CD14-positive monocyte (primary cell): ENCODE results near the gene CTNND1. TPM values are rescaled to one million over a fixed set of nuclear protein-coding genes. Genes with fewer than 3 reads are reported as not detected.

Experiments used
- DNase-seq, 3 donors: peaks; one replicate each; pipeline ENCODE4 v3.0.0-alpha.2; 2011 to 2022
- H2AFZ ChIP-seq: 2 replicates; pipeline ENCODE4 v1.6.0; 2012; ENCODE audit warnings: mild to moderate bottlenecking, low read depth, low read length, inconsistent platforms; ENCODE audit not compliant: insufficient read depth, poor library complexity, severe bottlenecking
- H3K27ac ChIP-seq, 2 donors: 1 replicate in 1 of 2; 2 replicates in 1 of 2; pipeline ENCODE4 v1.5.1; 2012 to 2013; ENCODE audit warnings: low read length in 2 of 2, control low read depth in 1 of 2, inconsistent platforms in 1 of 2, low read depth in 1 of 2, mild to moderate bottlenecking in 1 of 2
- H3K27me3 ChIP-seq, 2 donors: one replicate each; pipeline versions ENCODE4 v1.6.0 to v1.6.1; 2011 to 2013; ENCODE audit warnings: low read length in 2 of 2; ENCODE audit not compliant: control insufficient read depth in 2 of 2, insufficient read depth in 2 of 2
- H3K36me3 ChIP-seq, 2 donors: replicated peaks in 1 of 2; 1 replicate in 1 of 2; 2 replicates in 1 of 2; pipeline versions ENCODE4 v1.5.1 to v1.6.1; 2012 to 2013; ENCODE audit warnings: low read length in 2 of 2, control low read depth in 1 of 2, inconsistent platforms in 1 of 2, mild to moderate bottlenecking in 1 of 2; ENCODE audit not compliant: insufficient read depth in 2 of 2, control insufficient read depth in 1 of 2
- H3K4me1 ChIP-seq, 2 donors: 1 replicate in 1 of 2; 2 replicates in 1 of 2; pipeline versions ENCODE4 v1.5.1 to v1.6.1; 2012 to 2013; ENCODE audit warnings: low read length in 2 of 2, control low read depth in 1 of 2, inconsistent platforms in 1 of 2, mild to moderate bottlenecking in 1 of 2, moderate library complexity in 1 of 2; ENCODE audit not compliant: insufficient read depth in 2 of 2, control insufficient read depth in 1 of 2
- H3K4me2 ChIP-seq: replicated peaks from 2 replicates; pipeline ENCODE3; 2012; ENCODE audit warnings: low read length, moderate library complexity, mild to moderate bottlenecking; ENCODE audit not compliant: poor library complexity, severe bottlenecking; ENCODE audit errors: extremely low read depth
- H3K4me3 ChIP-seq, 3 experiments: fragments of 200-600 bp in 1 of 3; sonication (generic) in 1 of 3; replicated peaks in 1 of 3; 1 replicate in 2 of 3; 2 replicates in 1 of 3; pipeline ENCODE4 v1.5.1; 2011 to 2013; ENCODE audit warnings: low read length in 3 of 3, mild to moderate bottlenecking in 3 of 3, control low read depth in 2 of 3, low read depth in 2 of 3, inconsistent platforms in 1 of 3, moderate library complexity in 1 of 3
- H3K79me2 ChIP-seq: 2 replicates; pipeline ENCODE4 v1.6.0; 2012; ENCODE audit warnings: mild to moderate bottlenecking, control low read depth, inconsistent platforms, low read length, moderate library complexity; ENCODE audit not compliant: insufficient read depth
- H3K9ac ChIP-seq: 2 replicates; pipeline ENCODE4 v1.6.0; 2017; ENCODE audit warnings: low read length, mild to moderate bottlenecking; ENCODE audit not compliant: insufficient read depth, poor library complexity, severe bottlenecking
- H3K9me3 ChIP-seq, 2 donors: replicated peaks in 1 of 2; 1 replicate in 1 of 2; 2 replicates in 1 of 2; pipeline versions ENCODE4 v1.5.1 to v1.6.1; 2012 to 2013; ENCODE audit warnings: low read length in 2 of 2, control low read depth in 1 of 2; ENCODE audit not compliant: control insufficient read depth in 1 of 2, insufficient read depth in 1 of 2
- H4K20me1 ChIP-seq: 2 replicates; pipeline ENCODE4 v1.6.0; 2012; ENCODE audit warnings: mild to moderate bottlenecking, low read length, control low read depth, moderate library complexity; ENCODE audit not compliant: insufficient read depth
- H3K27ac Mint-ChIP-seq, 7 donors: one replicate each; pipeline ENCODE4 v1.8.0; 2020; ENCODE audit warnings: mild to moderate bottlenecking in 7 of 7, mixed read lengths in 7 of 7, moderate library complexity in 6 of 7, inconsistent platforms in 2 of 7
- H3K27me3 Mint-ChIP-seq, 3 donors: one replicate each; pipeline ENCODE4 v1.8.0; 2021 to 2022; ENCODE audit warnings: low read depth in 3 of 3, mild to moderate bottlenecking in 3 of 3, mixed read lengths in 3 of 3, moderate library complexity in 3 of 3, inconsistent platforms in 1 of 3
- H3K36me3 Mint-ChIP-seq, 2 donors: one replicate each; pipeline ENCODE4 v1.8.0; 2020; ENCODE audit warnings: mixed read lengths in 2 of 2, inconsistent platforms in 1 of 2, mild to moderate bottlenecking in 1 of 2
- H3K4me1 Mint-ChIP-seq: one replicate; pipeline ENCODE4 v1.8.0; 2020; ENCODE audit warnings: mild to moderate bottlenecking, mixed read lengths
- H3K4me3 Mint-ChIP-seq, 2 donors: one replicate each; pipeline ENCODE4 v1.8.0; 2020; ENCODE audit warnings: mild to moderate bottlenecking in 2 of 2, mixed read lengths in 2 of 2, moderate library complexity in 1 of 2
- H3K9me3 Mint-ChIP-seq, 7 donors: one replicate each; pipeline ENCODE4 v1.8.0; 2020 to 2022; ENCODE audit warnings: mixed read lengths in 7 of 7, mild to moderate bottlenecking in 6 of 7, moderate library complexity in 6 of 7, inconsistent platforms in 2 of 7
- CTCF ChIP-seq: fragments of 200-600 bp; IDR thresholded peaks from one replicate; pipeline ENCODE4 v1.8.0; 2022; ENCODE audit warnings: antibody characterized with exemption, mild to moderate bottlenecking
- WGBS: methylation state at CpG from one replicate; pipeline ENCODE4 v1.1.5; 2013; ENCODE audit warnings: missing lambda C conversion rate; ENCODE audit not compliant: insufficient coverage; 5-methylcytosine and 5-hydroxymethylcytosine counted together
- intact Hi-C, 2 donors: fragments of 100-400 bp; cut with micrococcal nuclease; formaldehyde crosslinking; loops; one replicate each; pipeline versions ENCODE4 v1.15.0 to v1.15.1; 2023
- polyA plus RNA-seq, 3 donors: library from polyadenylated mRNA; depleted of rRNA in 1 of 3; unstranded in 2 of 3; stranded (reverse) in 1 of 3; fragments of 300-500 nt in 2 of 3; fragments of >200 nt in 1 of 3; fragmentation: Illumina TruSeq in 2 of 3; gene quantifications; 1 replicate in 2 of 3; 2 replicates in 1 of 3; pipeline ENCODE4 v1.2.3, GENCODE V29; 2012 to 2021

The CTNND1 gene
- polyA plus RNA-seq, 3 donors: 10.8 to 36.0 (median 13.7) TPM

- no peaks in the 10 kb centered on the region for H3K9me3 Mint-ChIP-seq
- no CpG with 5 or more reads among the region's 3 CpGs for WGBS
- H3K79me2 ChIP-seq: peaks cover 5% of the 10 kb centered on the region
- H3K27me3 Mint-ChIP-seq: peaks cover 0 to 1% (median 0%) of the 10 kb centered on the region in 3 donors
- H3K4me3 Mint-ChIP-seq: no peak overlapping the region
- DNase-seq: no peak
- peaks cover 52 to 60% of the 10 kb centered on the region in 2 donors for H3K36me3 ChIP-seq
- H3K36me3 Mint-ChIP-seq: peaks cover 62 to 74% of the 10 kb centered on the region in 2 donors
- H3K4me1 Mint-ChIP-seq: peaks cover 31% of the 10 kb centered on the region
- no peak overlapping the region for H3K27ac Mint-ChIP-seq
- no peak overlapping the region for H3K27ac ChIP-seq
- H4K20me1 ChIP-seq: peaks cover 11% of the 10 kb centered on the region
- H2AFZ ChIP-seq: no peak overlapping the region
- peaks cover 37% of the 10 kb centered on the region in 2 donors for H3K4me1 ChIP-seq
- intact Hi-C loops: loop anchor here (5.0 kb wide), 2 partner anchors 60 to 235 kb away; partner anchors contain the start of genes UBE2L6 (in 2 of the 2) and SELENOH (in 1 of the 2)
- no peak overlapping the region for H3K4me3 ChIP-seq
- H3K4me2 ChIP-seq: no peak overlapping the region
- H3K27me3 ChIP-seq: no peaks in the 10 kb centered on the region
- no peak for TF ChIP-seq CTCF
- no peak overlapping the region for H3K9ac ChIP-seq
- H3K9me3 ChIP-seq: no peaks in the 10 kb centered on the region
Observed at GRCh38 chr11:57802411-57802810, 40.8 kb downstream of the CTNND1 start.

GRCh38 chr11:57804466-57804865, 42.9 kb downstream of the CTNND1 start:
- no peak for DNase-seq
- Mint-ChIP-seq H3K36me3 (peaks cover 66 to 76% of the 10 kb centered on the region in 2 donors), H3K27ac (no peak overlapping the region), H3K4me3 (no peak overlapping the region), H3K27me3 (no peaks in the 10 kb centered on the region), H3K9me3 (no peaks in the 10 kb centered on the region), H3K4me1 (peaks cover 16% of the 10 kb centered on the region)
- no peak for TF ChIP-seq CTCF
- Histone ChIP-seq H3K36me3 (peaks cover 73 to 81% of the 10 kb centered on the region in 2 donors), H3K27ac (no peak overlapping the region), H3K27me3 (no peaks in the 10 kb centered on the region), H3K4me1 (peaks cover 21 to 22% of the 10 kb centered on the region in 2 donors), H2AFZ (no peak overlapping the region), H3K9ac (no peak overlapping the region), H3K9me3 (no peaks in the 10 kb centered on the region), H4K20me1 (peaks cover 11% of the 10 kb centered on the region), H3K4me3 (no peak overlapping the region), H3K4me2 (no peak overlapping the region), H3K79me2 (peaks cover 5% of the 10 kb centered on the region)
- whole genome bisulfite sequencing: 100% methylated on average over 2 of the region's 3 CpGs
- intact Hi-C loops: loop anchor here (5.0 kb wide), 2 partner anchors 62 to 237 kb away; partner anchors contain the start of genes UBE2L6 (in 2 of the 2) and SELENOH (in 1 of the 2)
